Activated CD4-positive, alpha-beta T cell treated with anti-CD3 and anti-CD28 coated beads, Interleukin-10, Interleukin-2, amounts not matched to agents 100 ng/mL and 50 ng/mL, durations not matched to agents 16 hours and 8 hours (primary cell): ENCODE results near the gene POLE.

Experiments
- DNase-seq: peaks from one replicate; pipeline ENCODE4 v3.0.0-alpha.2; 2020

POLE gene

GRCh38 chr12:132592282-132592970, 94.7 kb downstream of the POLE start:
- no peak for DNase-seq

- DNase-seq: no peak
These were observed 95.8 kb downstream of the POLE start for GRCh38 chr12:132591107-132591935.

- no peak for DNase-seq
These were observed 98.1 kb downstream of the POLE start for GRCh38 chr12:132588821-132589669.

- no peak for DNase-seq
These were observed 98.8 kb downstream of the POLE start for GRCh38 chr12:132588319-132588718.

- no peak for DNase-seq
These were observed 99.4 kb downstream of the POLE start for GRCh38 chr12:132587781-132588180.

GRCh38 chr12:132586929-132587328, 100.2 kb downstream of the POLE start:
- no peak for DNase-seq

GRCh38 chr12:132585177-132585576, 102.0 kb downstream of the POLE start:
- no peak for DNase-seq

- DNase-seq: no peak
These were observed 102.7 kb downstream of the POLE start for GRCh38 chr12:132584429-132584828.

GRCh38 chr12:132583736-132584135, 103.4 kb downstream of the POLE start:
- no peak for DNase-seq

GRCh38 chr12:132583411-132583710, 103.8 kb downstream of the POLE start:
- DNase-seq: no peak

- no peak for DNase-seq
These were observed 104.3 kb downstream of the POLE start for GRCh38 chr12:132582582-132583410.

- DNase-seq: no peak
These were observed 105.1 kb downstream of the POLE start for GRCh38 chr12:132582058-132582420.

- no peak for DNase-seq
These were observed 105.6 kb downstream of the POLE start for GRCh38 chr12:132581348-132582057.

GRCh38 chr12:132580701-132581292, 106.3 kb downstream of the POLE start:
- DNase-seq: no peak

- DNase-seq: no peak
These were observed 107.4 kb downstream of the POLE start for GRCh38 chr12:132579744-132580143.

- no peak for DNase-seq
These were observed 108.3 kb downstream of the POLE start for GRCh38 chr12:132578826-132579225.

- no peak for DNase-seq
These were observed 109.0 kb downstream of the POLE start for GRCh38 chr12:132578118-132578517.

GRCh38 chr12:132577191-132577920, 109.8 kb downstream of the POLE start:
- no peak for DNase-seq

- no peak for DNase-seq
These were observed 110.4 kb downstream of the POLE start for GRCh38 chr12:132576701-132577100.

GRCh38 chr12:132575661-132576060, 111.5 kb downstream of the POLE start:
- no peak for DNase-seq
